ENCODE results near the gene PMIS2.

DNA sequence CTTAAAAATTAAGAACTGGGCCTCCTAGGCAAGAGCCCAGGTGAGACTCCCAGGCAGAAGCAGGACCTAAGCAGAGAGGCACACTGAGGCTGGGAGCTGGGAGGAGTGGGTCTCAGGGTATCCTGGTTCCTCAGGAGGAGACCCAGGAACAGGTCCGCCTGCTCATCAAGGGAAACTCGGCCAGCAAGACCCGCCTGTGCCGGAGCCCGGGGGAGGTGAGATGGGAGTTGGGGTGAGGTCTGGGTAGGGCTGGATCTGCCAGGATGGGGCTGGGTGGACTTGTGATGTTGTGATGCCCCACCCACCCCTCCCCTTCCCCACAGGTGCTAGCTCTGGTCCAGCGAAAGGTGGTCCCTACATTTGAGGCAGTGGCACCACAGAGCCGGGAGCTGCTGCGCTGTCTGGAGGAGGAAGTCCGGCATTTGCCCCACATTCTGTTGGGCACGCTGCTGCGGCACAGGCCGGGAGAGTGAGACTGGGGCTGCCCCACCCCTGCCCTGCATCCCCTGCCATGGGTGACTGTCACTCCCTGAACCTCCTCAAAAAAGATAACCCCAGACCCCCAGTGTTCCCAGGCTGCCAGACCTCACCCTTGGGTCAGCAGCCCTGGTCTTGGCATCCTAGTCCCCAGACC, 33.4 kb downstream of the PMIS2 start:
- TF ChIP-seq, protein P1, sequence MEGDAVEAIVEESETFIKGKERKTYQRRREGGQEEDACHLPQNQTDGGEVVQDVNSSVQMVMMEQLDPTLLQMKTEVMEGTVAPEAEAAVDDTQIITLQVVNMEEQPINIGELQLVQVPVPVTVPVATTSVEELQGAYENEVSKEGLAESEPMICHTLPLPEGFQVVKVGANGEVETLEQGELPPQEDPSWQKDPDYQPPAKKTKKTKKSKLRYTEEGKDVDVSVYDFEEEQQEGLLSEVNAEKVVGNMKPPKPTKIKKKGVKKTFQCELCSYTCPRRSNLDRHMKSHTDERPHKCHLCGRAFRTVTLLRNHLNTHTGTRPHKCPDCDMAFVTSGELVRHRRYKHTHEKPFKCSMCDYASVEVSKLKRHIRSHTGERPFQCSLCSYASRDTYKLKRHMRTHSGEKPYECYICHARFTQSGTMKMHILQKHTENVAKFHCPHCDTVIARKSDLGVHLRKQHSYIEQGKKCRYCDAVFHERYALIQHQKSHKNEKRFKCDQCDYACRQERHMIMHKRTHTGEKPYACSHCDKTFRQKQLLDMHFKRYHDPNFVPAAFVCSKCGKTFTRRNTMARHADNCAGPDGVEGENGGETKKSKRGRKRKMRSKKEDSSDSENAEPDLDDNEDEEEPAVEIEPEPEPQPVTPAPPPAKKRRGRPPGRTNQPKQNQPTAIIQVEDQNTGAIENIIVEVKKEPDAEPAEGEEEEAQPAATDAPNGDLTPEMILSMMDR (IDR thresholded peaks at IDR 0.05), result no peak
- TF ChIP-seq POLR2A (IDR thresholded peaks at IDR 0.05), result no peak

Measured in breast epithelium (tissue), 3 donors.